Stimulated activated naive CD4-positive, alpha-beta T cell (primary cell): ENCODE measurements around the gene SHISA7.
A peak's percentile ranks its signal among the peaks of the same experiment; 100 is the strongest.

Source experiments
- DNase-seq, 6 experiments: peaks; one replicate each; lab custom pipeline; 2025; lab: John Stamatoyannopoulos, UW

SHISA7 gene

GRCh38 chr19:55443045-55443823, at the start of gene SHISA7:
Gene SHISA7, minus strand, starts transcription at chr19:55443300. Its CDS starts 437 bp downstream, at chr19:55442863.
- no peak for DNase-seq

DNA sequence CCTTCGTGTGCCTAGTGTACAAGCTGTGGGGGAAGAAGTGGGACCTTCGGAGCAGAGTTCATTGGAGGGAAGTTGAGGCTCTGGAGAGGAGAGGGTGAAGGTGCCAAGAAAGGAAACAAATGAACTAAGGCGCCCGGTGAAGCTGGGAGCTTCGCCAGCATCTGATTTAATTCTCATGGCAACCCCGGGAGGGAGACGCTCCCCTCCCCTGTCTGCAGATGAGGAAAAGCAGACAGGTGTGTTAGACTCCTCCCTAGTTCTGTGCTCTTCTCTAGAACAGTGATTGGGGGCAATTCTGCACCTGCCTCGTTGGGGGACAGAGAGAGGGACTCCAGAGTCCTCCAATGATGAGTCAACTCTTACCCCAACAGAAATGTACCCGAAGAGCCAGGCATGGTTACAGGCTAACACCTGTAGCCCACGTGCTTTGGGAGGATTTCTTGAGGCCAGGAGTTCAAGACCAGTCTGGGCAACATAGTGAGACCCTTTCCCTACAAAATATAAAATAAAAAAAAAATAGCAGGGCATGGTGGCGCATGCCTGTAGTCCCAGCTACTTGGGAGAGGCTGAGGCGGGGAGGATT, 49.4 kb upstream of the SHISA7 start:
- DNase-seq, result no peak

GRCh38 chr19:55491546-55492360, 48.7 kb upstream of the SHISA7 start:
- no peak for DNase-seq

DNA sequence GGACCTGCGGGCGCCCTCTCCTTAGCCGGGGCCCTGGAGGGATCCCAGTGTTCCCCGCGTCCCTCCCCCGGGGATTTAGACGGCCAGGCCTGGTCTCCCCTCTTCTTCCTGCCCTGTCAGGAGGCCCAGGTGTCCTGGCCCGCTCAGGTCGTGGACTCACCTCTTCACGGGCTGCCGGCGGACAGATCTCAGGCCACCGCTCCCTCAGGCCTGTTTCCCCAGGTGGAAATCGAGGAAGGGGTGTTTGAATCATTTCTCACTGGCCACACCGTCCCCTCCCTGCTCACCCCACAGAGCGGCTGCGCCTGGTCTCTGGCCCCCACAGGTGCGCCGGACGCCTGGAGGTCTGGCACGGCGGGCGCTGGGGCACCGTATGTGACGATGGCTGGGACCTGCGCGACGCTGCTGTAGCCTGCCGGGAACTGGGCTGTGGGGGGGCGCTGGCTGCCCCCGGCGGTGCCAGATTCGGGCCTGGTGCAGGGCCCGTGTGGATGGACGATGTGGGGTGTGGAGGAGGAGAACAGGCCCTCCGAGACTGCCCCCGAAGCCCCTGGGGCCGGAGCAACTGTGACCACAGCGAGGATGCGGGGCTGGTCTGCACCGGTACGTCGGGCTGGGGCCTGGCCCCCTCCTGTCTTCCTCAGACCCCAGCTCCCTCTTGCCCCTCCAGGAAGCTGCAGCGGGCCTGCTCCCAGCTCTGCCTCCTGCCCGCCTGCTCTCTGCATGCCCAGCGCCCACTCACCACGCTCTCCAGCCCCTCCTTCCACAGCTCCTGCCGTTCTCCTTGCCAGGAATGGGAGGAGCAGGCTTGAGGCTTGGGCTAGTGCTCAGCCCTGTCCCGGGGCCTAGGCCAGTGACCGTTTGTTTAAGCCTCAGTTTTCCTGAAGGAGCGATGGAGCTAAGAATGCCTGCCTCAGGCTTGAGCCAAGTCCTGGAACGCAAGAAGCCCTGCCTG, 47.7 kb upstream of the SHISA7 start:
- no peak for DNase-seq

GRCh38 chr19:55489711-55490477, 46.8 kb upstream of the SHISA7 start:
- no peak for DNase-seq

GRCh38 chr19:55488986-55489710, 46.0 kb upstream of the SHISA7 start:
- DNase-seq, result no peak

DNA sequence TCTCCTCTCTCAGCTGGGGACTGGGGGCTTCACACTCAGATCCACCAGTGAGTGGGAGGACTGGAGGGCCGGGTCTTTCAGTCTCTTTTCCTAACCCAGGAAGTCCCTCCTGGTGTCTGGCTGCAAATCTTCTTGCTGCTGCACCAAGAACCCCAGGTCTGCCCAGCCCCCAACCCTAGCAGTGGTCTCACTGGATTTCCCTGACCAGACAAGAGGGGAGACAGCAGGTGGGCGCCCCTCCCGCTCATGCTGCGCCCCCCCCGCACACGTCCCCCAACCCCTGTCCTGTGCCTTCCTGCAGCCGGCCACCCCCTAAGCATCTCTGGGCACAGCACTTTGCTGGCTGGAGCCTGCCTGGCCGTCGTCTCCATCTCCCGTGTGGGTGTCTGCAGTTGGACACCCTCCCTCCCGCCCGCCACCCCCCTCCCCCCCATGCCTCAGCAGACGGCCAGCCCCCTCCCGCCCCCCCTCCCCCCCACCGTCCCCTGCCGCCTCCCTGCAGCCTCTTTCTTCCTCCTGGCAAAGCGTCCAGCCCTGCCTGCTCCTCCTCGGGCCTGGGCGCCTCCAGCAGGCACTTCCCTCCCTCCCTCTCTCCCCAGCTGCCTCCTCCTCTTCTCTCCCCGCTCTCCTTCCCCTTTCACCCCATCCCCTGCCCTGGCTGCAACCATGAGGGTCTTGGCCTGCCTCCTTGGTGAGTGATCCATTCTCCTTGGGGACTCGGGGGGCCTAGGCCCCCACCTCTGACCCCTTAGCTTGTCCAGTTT, 45.0 kb upstream of the SHISA7 start, which contains the start of gene SSC5D:
Gene SSC5D (plus strand): TSS at position 513 of the 764 bp plus-strand sequence. CDS start 154 bp downstream, at position 667.
- DNase-seq, result no peak

DNA sequence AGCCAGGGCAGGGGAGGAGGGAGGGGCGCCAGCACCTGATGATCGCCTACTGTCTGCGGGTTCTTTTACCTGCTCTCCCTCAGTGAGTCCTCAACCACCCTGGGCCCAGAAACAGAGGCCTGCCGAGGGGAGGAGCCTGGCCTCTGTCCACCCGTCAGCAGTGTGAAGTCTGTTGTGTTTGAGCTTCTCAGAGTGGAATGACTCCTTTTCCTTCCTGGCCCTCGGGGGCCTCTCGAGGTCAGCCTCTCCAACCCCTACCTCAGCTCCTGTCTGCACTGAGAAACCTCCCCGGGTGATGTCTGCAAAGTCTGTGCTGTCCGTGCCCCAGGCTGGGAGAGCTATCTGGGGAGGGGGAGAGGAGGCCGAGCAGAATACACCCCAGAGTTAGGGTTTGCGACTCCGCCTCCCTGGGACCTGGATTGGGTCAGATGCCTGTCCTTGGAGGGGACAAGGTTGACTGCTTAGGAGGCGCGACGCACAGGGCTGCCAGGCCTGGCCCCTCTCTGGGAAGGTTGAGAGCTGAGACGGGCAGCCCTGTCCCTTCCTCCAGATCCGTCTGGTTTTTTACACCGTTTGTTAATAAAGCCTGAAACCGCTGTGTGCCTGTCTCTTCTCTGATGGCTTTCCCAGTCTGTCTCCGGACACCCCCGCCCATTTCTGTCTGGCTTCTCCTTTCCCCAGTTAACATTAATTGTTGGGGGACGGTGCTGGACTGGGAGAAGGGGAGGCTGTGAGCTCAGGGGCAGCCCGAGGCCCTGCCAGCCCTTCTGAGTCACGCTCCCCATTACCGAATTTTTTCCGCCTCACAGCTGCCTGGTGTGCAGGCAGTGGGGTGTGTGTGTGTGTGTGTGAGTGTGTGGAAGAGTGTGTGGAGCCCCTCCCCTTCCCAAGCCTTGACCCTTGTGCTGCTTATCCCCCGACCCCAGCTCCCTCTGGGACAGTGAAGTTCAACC, 44.1 kb upstream of the SHISA7 start:
- DNase-seq, result no peak

DNA sequence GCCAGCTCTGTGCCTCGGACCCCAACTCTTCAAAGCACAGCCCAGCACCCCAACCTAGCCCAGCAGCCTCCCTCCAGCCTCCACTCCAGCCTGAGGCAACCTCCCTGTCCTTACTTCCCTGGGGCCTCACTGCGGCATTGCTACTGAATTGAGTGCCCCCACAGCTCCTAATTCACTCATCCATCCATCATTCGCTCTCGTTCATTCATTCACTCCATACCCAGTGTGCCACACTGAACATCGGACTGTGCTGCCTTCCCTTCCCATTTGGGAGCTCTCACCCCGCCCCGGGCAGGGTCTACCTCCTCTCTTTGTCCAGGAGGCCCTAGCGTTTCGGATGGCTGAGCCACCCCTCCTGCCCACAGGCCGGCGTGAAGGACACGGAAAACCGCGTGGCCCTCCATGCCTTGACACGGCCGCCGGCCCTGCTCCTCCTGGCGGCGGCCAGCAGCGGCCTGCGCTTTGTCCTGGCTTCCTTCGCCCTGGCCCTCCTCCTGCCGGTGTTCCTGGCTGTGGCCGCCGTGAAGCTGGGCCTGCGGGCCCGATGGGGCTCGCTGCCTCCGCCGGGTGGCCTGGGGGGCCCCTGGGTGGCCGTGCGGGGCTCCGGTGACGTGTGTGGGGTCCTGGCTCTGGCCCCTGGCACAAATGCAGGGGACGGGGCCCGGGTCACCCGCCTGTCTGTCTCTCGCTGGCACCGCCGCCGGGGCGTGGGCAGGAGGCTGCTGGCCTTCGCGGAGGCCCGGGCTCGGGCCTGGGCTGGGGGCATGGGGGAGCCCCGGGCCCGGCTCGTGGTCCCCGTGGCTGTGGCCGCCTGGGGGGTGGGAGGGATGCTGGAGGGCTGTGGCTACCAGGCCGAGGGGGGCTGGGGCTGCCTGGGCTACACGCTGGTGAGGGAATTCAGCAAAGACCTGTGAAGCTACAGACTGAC, 43.2 kb upstream of the SHISA7 start:
- no peak for DNase-seq

DNA sequence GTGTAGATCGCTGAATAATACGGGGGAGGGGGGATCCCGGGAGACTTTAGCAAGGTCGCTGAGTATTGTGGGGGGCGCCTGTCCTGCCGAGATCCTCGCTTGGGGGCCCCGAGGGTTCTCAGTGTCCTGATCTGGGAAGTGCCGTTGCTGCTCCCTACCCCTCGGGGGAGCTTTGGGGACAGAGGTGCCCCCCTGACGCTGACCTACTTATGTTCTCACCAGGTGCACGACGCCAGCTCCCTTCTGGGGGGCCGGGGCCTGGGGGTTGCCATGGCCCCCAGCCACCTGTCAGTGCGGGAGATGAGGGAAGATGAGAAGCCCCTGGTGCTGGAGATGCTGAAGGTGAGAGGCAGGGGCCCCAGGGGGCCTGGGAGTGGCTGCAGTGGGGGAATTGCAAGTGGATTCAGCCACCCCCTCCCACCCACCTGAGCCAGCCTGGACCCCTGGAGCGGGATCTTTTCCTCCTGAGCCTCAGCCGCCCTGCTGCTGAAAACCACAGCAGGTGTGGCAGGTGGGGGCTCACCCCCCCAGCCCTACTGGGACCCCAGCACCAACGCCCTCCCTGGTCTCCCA, 42.4 kb upstream of the SHISA7 start:
- no peak for DNase-seq

- DNase-seq, result peak; percentile 44 to 68 (median 62)
Observed at GRCh38 chr19:55484593-55485438, 41.7 kb upstream of the SHISA7 start, which contains the start of gene NAT14. Gene NAT14, plus strand, starts transcription at chr19:55485188. Its CDS starts 521 bp downstream, at chr19:55485709.

GRCh38 chr19:55483706-55484592, 40.8 kb upstream of the SHISA7 start:
- no peak for DNase-seq

DNA sequence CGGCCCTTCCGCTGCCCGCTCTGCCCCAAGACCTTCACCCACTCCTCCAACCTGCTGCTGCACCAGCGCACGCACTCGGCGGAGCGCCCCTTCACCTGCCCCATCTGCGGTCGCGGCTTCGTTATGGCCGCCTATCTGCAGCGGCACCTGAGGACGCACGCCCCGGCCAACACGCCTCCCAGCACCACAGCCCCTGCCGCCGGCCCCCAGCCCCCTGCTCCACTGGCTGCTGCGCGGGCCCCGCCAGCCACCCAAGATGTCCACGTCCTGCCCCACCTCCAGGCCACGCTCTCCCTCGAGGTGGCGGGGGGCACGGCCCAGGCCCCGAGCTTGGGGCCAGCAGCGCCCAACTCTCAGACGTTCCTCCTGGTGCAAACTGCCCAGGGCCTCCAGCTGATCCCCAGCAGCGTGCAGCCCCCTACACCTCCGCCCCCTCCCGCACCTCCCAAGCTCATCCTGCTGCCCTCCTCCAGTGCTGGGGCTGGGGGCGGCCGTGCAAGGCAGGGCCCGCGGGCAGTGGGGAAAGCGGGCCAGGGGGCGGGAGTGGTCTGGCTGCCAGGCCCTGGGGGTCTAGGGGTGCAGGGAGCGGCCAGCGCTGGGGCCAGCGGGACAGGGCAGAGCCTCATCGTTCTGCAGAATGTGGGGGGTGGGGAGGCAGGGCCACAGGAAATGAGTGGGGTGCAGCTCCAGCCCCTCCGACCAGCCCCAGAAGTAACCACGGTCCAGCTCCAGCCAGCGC, 40.0 kb upstream of the SHISA7 start:
- no peak for DNase-seq
